Measurements from ENCODE around the gene RBM23. TPM values are rescaled to one million over a fixed set of nuclear protein-coding genes. Genes with fewer than 3 reads are reported as not detected.
A peak's percentile ranks its signal among the peaks of the same experiment; 100 is the strongest.

The RBM23 gene
- total and polyA plus RNA-seq, 2 of the 8 experiments (the other 6 are each of a cell fraction or from before 2014, with no cell fraction given) = 41.2 to 43.3 TPM

- Histone ChIP-seq H2BK5ac (ENCODE audit: low read depth, low read length) (no peak overlapping the region), H3K4me3 (ENCODE audit: extremely low read depth in 1 of 4, insufficient read depth in 2 of 4, low read depth in 3 of 4, low read length in 4 of 4) (no peak overlapping the region), H3K18ac (ENCODE audit: extremely low read depth, low read length) (no peak overlapping the region), H4K5ac (ENCODE audit: insufficient read length, low read depth, low read length) (no peak overlapping the region), H2AFZ (ENCODE audit: low read length) (no peak overlapping the region), H4K8ac (ENCODE audit: extremely low read depth, insufficient read depth, low read length) (no peak overlapping the region), H3K23me2 (ENCODE audit: low read depth, low read length) (peaks cover 5% of the 10 kb centered on the region), H3K36me3 (ENCODE audit: control insufficient read depth in 2 of 4, insufficient read depth in 4 of 4, low read length in 3 of 4) (no peaks in the 10 kb centered on the region), H3K14ac (ENCODE audit: insufficient read length) (no peak overlapping the region), H3K27me3 (replicated peaks in 1 of 4; ENCODE audit: control insufficient read depth in 3 of 4, extremely low read depth in 1 of 4, insufficient read depth in 3 of 4, low read length in 3 of 4) (no peaks in the 10 kb centered on the region), H2AK5ac (ENCODE audit: low read depth, low read length) (0 out of 2 replicates have a peak overlapping the region, but pooled peaks have one; percentile 70), H3K9ac (replicated peaks in 1 of 4; ENCODE audit: extremely low read depth in 1 of 4, low read depth in 3 of 4, low read length in 3 of 4) (no peak overlapping the region), H3K4me2 (ENCODE audit: insufficient read depth in 1 of 2, low read depth in 2 of 2, low read length in 2 of 2) (no peak overlapping the region), H3K79me1 (ENCODE audit: low read depth, low read length) (no peaks in the 10 kb centered on the region), H2BK12ac (ENCODE audit: low read depth, low read length) (no peak overlapping the region), H2BK20ac (ENCODE audit: low read length) (no peak overlapping the region), H3K56ac (replicated peaks; ENCODE audit: insufficient read length, low read depth, low read length) (no peak overlapping the region), H3K9me3 (ENCODE audit: insufficient read depth in 2 of 2, low read depth in 1 of 2, low read length in 1 of 2) (no peaks in the 10 kb centered on the region), H3K79me2 (ENCODE audit: control insufficient read depth in 1 of 2, insufficient read depth in 2 of 2, low read length in 2 of 2) (no peaks in the 10 kb centered on the region), H3K23ac (ENCODE audit: insufficient read length) (no peak overlapping the region), H3K4ac (replicated peaks; ENCODE audit: insufficient read length, low read depth, low read length) (no peak overlapping the region), H2BK15ac (ENCODE audit: low read length) (no peak overlapping the region), H3K27ac (ENCODE audit: low read depth, low read length) (no peak overlapping the region), H4K91ac (replicated peaks; ENCODE audit: insufficient read length, low read length) (no peak overlapping the region), H4K20me1 (replicated peaks in 1 of 2; ENCODE audit: control insufficient read depth in 1 of 2, insufficient read depth in 2 of 2, low read length in 2 of 2) (no peaks in the 10 kb centered on the region), H2BK120ac (replicated peaks; ENCODE audit: low read depth, low read length) (no peak overlapping the region), H3K4me1 (replicated peaks in 1 of 4; ENCODE audit: control insufficient read depth in 3 of 4, insufficient read depth in 4 of 4, low read length in 3 of 4) (peaks cover 0 to 6% (median 4%) of the 10 kb centered on the region in 4 experiments; a peak in 3 of 7 replicates)
- 92% methylated on average over 5 of the region's 5 CpGs; no CpG with 5 or more reads in 1 of the 2 experiments for WGBS, 2 experiments (ENCODE audit: extremely low coverage in 1 of 2, insufficient coverage in 1 of 2, insufficient read length in 1 of 2, insufficient replicate concordance in 2 of 2, low coverage in 1 of 2, low lambda C conversion rate in 2 of 2, missing lambda C conversion rate in 1 of 2)
- no peak for DNase-seq (ENCODE audit: low read depth in 1 of 2, low spot score in 2 of 2)
- ChIA-PET POLR2A (ENCODE audit: partially characterized antibody) (interaction anchor here (0.9 to 1.5 kb wide), 4 partner anchors 14 to 100 kb away, joined by 3 to 4 read pairs (median 4); partner anchors contain the start of gene OXA1L), CTCF (ENCODE audit: partially characterized antibody) (interaction anchor here (0.7 to 56.0 kb wide), 8 partner anchors 13 to 280 kb away, joined by 3 to 1562 read pairs (median 4); partner anchors contain the start of genes MMP14, MRPL52 and SLC7A7)
- no peak for FAIRE-seq
- TF ChIP-seq POLR2A (IDR thresholded peaks at IDR 0.05; ENCODE audit: control extremely low read depth in 1 of 2, low read depth in 2 of 2, low read length in 2 of 2) (no peak), RAD21 (IDR thresholded peaks at IDR 0.05 in 1 of 2, conservative IDR thresholded peaks at IDR 0.05 in 1 of 2; ENCODE audit: low read depth in 2 of 2, low read length in 2 of 2) (no peak), RNF2 (IDR thresholded peaks at IDR 0.05; ENCODE audit: borderline replicate concordance, low read depth, low read length, missing control alignments, poor library complexity, severe bottlenecking) (no peak), CREB1 (IDR thresholded peaks at IDR 0.05) (no peak), ASH2L (IDR thresholded peaks at IDR 0.05; ENCODE audit: low read length) (no peak)
Measured at GRCh38 chr14:22866874-22867273, 52.1 kb downstream of the RBM23 start.
